H1 (cell line): ENCODE data around the gene GPC3.

ENCODE experiments used
- CEBPB ChIP-seq: IDR thresholded peaks from 2 replicates; pipeline ENCODE4 v1.6.1; 2012; ENCODE audit warnings: low read depth, low read length
- EP300 ChIP-seq, 2 experiments: IDR thresholded peaks; 1 replicate in 1 of 2; 2 replicates in 1 of 2; pipeline ENCODE4 v1.6.1; 2011 to 2012; ENCODE audit warnings: low read depth in 2 of 2, low read length in 2 of 2, mild to moderate bottlenecking in 2 of 2, borderline replicate concordance in 1 of 2, inconsistent platforms in 1 of 2, moderate library complexity in 1 of 2
- HDAC6 ChIP-seq: IDR thresholded peaks from one replicate; pipeline ENCODE4 v1.7.1; 2012; ENCODE audit warnings: low read depth, mild to moderate bottlenecking, inconsistent platforms, low read length, moderate library complexity
- MAFK ChIP-seq: IDR thresholded peaks from 2 replicates; pipeline ENCODE4 v1.6.1; 2012; ENCODE audit warnings: low read depth, mild to moderate bottlenecking, improper control_type of control experiment, low read length
- POLR2A ChIP-seq, 2 experiments: IDR thresholded peaks; 1 replicate in 1 of 2; 2 replicates in 1 of 2; pipeline ENCODE4 v1.6.1; 2011; ENCODE audit warnings: low read depth in 2 of 2, low read length in 2 of 2, mild to moderate bottlenecking in 2 of 2; ENCODE audit errors: control extremely low read depth in 1 of 2
- POU5F1 ChIP-seq: IDR thresholded peaks from 2 replicates; pipeline ENCODE4 v1.6.1; 2011; ENCODE audit warnings: low read depth, mild to moderate bottlenecking, low read length, moderate library complexity
- RAD21 ChIP-seq, 2 experiments: IDR thresholded peaks in 1 of 2; conservative IDR thresholded peaks in 1 of 2; 2 replicates each; pipeline ENCODE4 v1.6.1; 2011; ENCODE audit warnings: low read depth in 2 of 2, low read length in 2 of 2, improper control_type of control experiment in 1 of 2, inconsistent platforms in 1 of 2, mild to moderate bottlenecking in 1 of 2, moderate library complexity in 1 of 2
- SUZ12 ChIP-seq: fragments of 200-600 bp; sonication (generic); IDR thresholded peaks from 2 replicates; pipeline ENCODE4 v1.6.1; 2012; ENCODE audit warnings: mild to moderate bottlenecking, inconsistent platforms, low read length, moderate library complexity, mixed read lengths
- TF ChIP-seq, protein P1 (sequence below), 3 experiments: IDR thresholded peaks; 1 replicate in 2 of 3; 2 replicates in 1 of 3; pipeline versions ENCODE4 v1.5.1 to v1.6.1; 2011; ENCODE audit warnings: low read length in 3 of 3, mild to moderate bottlenecking in 3 of 3, inconsistent platforms in 2 of 3, low read depth in 1 of 3, moderate library complexity in 1 of 3; ENCODE audit not compliant: insufficient read depth in 1 of 3; ENCODE audit errors: control extremely low read depth in 1 of 3
- TF ChIP-seq, protein P2 (sequence below): IDR thresholded peaks from 2 replicates; pipeline ENCODE4 v1.6.1; 2011; ENCODE audit warnings: low read length, improper control_type of control experiment

DNA sequence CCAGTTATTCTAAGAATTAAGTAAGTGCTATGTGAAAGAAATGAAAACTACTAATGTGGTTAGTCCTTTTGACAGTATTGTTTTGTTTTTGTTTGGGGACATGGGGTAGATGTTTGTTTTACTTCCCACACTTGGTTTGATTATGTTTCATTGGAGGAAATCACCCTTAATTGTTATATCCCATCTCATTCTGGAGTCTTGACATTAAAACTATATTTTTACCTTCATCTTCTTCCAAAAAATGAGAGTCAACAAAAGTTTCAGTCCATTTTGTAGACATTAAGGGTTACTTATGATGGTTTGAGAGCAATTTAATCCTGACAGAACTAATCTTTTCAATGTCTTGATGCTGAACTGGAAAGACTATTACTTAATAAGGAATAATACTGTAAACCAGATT is 108.7 kb downstream of the GPC3 start:
- no peak for TF ChIP-seq POLR2A (IDR thresholded peaks at IDR 0.05; ENCODE audit: control extremely low read depth in 1 of 2, low read depth in 2 of 2, low read length in 2 of 2)
- TF ChIP-seq, protein P1, sequence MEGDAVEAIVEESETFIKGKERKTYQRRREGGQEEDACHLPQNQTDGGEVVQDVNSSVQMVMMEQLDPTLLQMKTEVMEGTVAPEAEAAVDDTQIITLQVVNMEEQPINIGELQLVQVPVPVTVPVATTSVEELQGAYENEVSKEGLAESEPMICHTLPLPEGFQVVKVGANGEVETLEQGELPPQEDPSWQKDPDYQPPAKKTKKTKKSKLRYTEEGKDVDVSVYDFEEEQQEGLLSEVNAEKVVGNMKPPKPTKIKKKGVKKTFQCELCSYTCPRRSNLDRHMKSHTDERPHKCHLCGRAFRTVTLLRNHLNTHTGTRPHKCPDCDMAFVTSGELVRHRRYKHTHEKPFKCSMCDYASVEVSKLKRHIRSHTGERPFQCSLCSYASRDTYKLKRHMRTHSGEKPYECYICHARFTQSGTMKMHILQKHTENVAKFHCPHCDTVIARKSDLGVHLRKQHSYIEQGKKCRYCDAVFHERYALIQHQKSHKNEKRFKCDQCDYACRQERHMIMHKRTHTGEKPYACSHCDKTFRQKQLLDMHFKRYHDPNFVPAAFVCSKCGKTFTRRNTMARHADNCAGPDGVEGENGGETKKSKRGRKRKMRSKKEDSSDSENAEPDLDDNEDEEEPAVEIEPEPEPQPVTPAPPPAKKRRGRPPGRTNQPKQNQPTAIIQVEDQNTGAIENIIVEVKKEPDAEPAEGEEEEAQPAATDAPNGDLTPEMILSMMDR (IDR thresholded peaks at IDR 0.05; ENCODE audit: control extremely low read depth in 1 of 3, insufficient read depth in 1 of 3, low read depth in 1 of 3, low read length in 3 of 3) = no peak
- no peak for TF ChIP-seq EP300 (IDR thresholded peaks at IDR 0.05; ENCODE audit: borderline replicate concordance in 1 of 2, low read depth in 2 of 2, low read length in 2 of 2)
- TF ChIP-seq, protein P2, sequence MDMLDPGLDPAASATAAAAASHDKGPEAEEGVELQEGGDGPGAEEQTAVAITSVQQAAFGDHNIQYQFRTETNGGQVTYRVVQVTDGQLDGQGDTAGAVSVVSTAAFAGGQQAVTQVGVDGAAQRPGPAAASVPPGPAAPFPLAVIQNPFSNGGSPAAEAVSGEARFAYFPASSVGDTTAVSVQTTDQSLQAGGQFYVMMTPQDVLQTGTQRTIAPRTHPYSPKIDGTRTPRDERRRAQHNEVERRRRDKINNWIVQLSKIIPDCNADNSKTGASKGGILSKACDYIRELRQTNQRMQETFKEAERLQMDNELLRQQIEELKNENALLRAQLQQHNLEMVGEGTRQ = no peak
- no peak for TF ChIP-seq RAD21 (IDR thresholded peaks at IDR 0.05 in 1 of 2, conservative IDR thresholded peaks at IDR 0.05 in 1 of 2; ENCODE audit: low read depth in 2 of 2, low read length in 2 of 2)
- TF ChIP-seq POU5F1 = no peak
- no peak for TF ChIP-seq CEBPB
- no peak for TF ChIP-seq SUZ12
- no peak for TF ChIP-seq HDAC6
- no peak for TF ChIP-seq MAFK
